Fibroblast of lung (primary cell): Measurements from ENCODE around the gene LYPD6. TPM values are rescaled to one million over a fixed set of nuclear protein-coding genes. Genes with fewer than 3 reads are reported as not detected.

Source experiments
- DNase-seq, 2 donors: peaks; one replicate each; pipeline versions ENCODE4 v3.0.0 to v3.0.0-alpha.2; 2010; ENCODE audit warnings: low read depth in 2 of 2
- H2AFZ ChIP-seq: 2 replicates; pipeline ENCODE4 v1.5.1; 2012; ENCODE audit warnings: low read length, control low read depth, inconsistent platforms
- H3K27ac ChIP-seq: 2 replicates; pipeline ENCODE4 v1.5.1; 2011; ENCODE audit warnings: low read length, control low read depth; ENCODE audit not compliant: insufficient read depth
- H3K27me3 ChIP-seq: 2 replicates; pipeline ENCODE4 v1.5.1; 2011; ENCODE audit warnings: mild to moderate bottlenecking, low read length; ENCODE audit not compliant: control insufficient read depth, insufficient read depth
- H3K36me3 ChIP-seq: 2 replicates; pipeline ENCODE4 v1.5.1; 2011; ENCODE audit warnings: low read length; ENCODE audit not compliant: control insufficient read depth, insufficient read depth
- H3K4me1 ChIP-seq: 2 replicates; pipeline ENCODE4 v1.5.1; 2011; ENCODE audit warnings: low read length; ENCODE audit not compliant: control insufficient read depth, insufficient read depth; ENCODE audit errors: extremely low read depth
- H3K4me2 ChIP-seq: 2 replicates; pipeline ENCODE4 v1.5.1; 2011; ENCODE audit warnings: low read length, control low read depth; ENCODE audit not compliant: insufficient read depth; ENCODE audit errors: extremely low read depth
- H3K4me3 ChIP-seq, 4 experiments: fragments of 200-600 bp in 1 of 4; sonication (generic) in 1 of 4; replicated peaks in 1 of 4; 2 replicates each; pipeline ENCODE4 v1.5.1; 2011 to 2016; ENCODE audit warnings: low read length in 4 of 4, low read depth in 3 of 4, mild to moderate bottlenecking in 3 of 4, control low read depth in 2 of 4, inconsistent platforms in 1 of 4, mixed read lengths in 1 of 4; ENCODE audit not compliant: insufficient read depth in 1 of 4; ENCODE audit errors: control extremely low read depth in 1 of 4
- H3K79me2 ChIP-seq: 2 replicates; pipeline ENCODE4 v1.5.1; 2012; ENCODE audit warnings: mild to moderate bottlenecking, low read length, inconsistent platforms; ENCODE audit not compliant: control insufficient read depth, insufficient read depth
- H3K9ac ChIP-seq: 2 replicates; pipeline ENCODE4 v1.5.1; 2011; ENCODE audit warnings: mild to moderate bottlenecking, low read length, control low read depth; ENCODE audit not compliant: insufficient read depth
- H3K9me3 ChIP-seq: 2 replicates; pipeline ENCODE4 v1.5.1; 2012; ENCODE audit warnings: low read depth, low read length; ENCODE audit not compliant: control insufficient read depth, insufficient read depth
- H4K20me1 ChIP-seq: 2 replicates; pipeline ENCODE4 v1.5.1; 2011; ENCODE audit warnings: low read length; ENCODE audit not compliant: control insufficient read depth, insufficient read depth; ENCODE audit errors: extremely low read depth
- EZH2 ChIP-seq: IDR thresholded peaks from 2 replicates; pipeline ENCODE4 v1.5.1; 2012; ENCODE audit warnings: low read length, control low read depth, mild to moderate bottlenecking; ENCODE audit errors: missing control alignments
- polyA plus RNA-seq, 2 donors: library from polyadenylated mRNA; depleted of rRNA in 1 of 2; stranded (reverse) in 1 of 2; unstranded in 1 of 2; fragments of >200 nt; gene quantifications; 2 replicates each; pipeline ENCODE4 v1.2.1, GENCODE V29; 2011 to 2012; ENCODE audit warnings: missing spikeins in 1 of 2
- total RNA-seq: library from RNA; depleted of rRNA; stranded (reverse); fragments of >200 nt; gene quantifications from 2 replicates; pipeline ENCODE4 v1.2.1, GENCODE V29; 2014
- TF ChIP-seq, protein P1 (sequence below), 2 donors: IDR thresholded peaks in 1 of 2; conservative IDR thresholded peaks in 1 of 2; 1 replicate in 1 of 2; 2 replicates in 1 of 2; pipeline ENCODE4 v1.5.1; 2011 to 2012; ENCODE audit warnings: low read length in 2 of 2, control low read depth in 1 of 2, inconsistent platforms in 1 of 2, low read depth in 1 of 2, mild to moderate bottlenecking in 1 of 2

The LYPD6 gene
- total and polyA plus RNA-seq, 2 donors (not counting 1 experiment from before 2014, with no cell fraction given): 0.17 to 3.7 TPM

DNA sequence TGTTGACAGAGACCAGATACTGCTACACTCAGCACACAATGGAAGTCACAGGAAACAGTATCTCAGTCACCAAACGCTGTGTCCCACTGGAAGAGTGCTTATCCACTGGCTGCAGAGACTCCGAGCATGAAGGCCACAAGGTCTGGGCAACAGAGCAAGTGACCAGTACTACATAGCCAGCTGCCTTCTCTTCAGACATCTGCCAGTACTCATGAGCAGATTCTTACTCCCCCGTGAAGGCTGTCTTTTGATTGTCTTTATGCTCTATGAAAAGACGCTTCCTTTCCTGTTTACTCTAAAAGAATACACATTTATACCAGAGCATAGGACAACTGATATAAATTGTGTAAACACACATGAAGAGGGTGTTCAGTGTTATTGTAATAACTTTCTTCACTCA lies 138.2 kb downstream of the LYPD6 start:
- Histone ChIP-seq H3K4me3 (no peak overlapping the region), H3K27me3 (no peaks in the 10 kb centered on the region), H3K27ac (no peak overlapping the region), H3K4me2 (no peak overlapping the region), H3K79me2 (no peaks in the 10 kb centered on the region), H3K36me3 (no peaks in the 10 kb centered on the region), H3K9ac (no peak overlapping the region), H2AFZ (no peak overlapping the region), H3K9me3 (no peaks in the 10 kb centered on the region), H4K20me1 (no peaks in the 10 kb centered on the region), H3K4me1 (no peaks in the 10 kb centered on the region)
- no peak for DNase-seq
- TF ChIP-seq EZH2: no peak
- TF ChIP-seq, protein P1, sequence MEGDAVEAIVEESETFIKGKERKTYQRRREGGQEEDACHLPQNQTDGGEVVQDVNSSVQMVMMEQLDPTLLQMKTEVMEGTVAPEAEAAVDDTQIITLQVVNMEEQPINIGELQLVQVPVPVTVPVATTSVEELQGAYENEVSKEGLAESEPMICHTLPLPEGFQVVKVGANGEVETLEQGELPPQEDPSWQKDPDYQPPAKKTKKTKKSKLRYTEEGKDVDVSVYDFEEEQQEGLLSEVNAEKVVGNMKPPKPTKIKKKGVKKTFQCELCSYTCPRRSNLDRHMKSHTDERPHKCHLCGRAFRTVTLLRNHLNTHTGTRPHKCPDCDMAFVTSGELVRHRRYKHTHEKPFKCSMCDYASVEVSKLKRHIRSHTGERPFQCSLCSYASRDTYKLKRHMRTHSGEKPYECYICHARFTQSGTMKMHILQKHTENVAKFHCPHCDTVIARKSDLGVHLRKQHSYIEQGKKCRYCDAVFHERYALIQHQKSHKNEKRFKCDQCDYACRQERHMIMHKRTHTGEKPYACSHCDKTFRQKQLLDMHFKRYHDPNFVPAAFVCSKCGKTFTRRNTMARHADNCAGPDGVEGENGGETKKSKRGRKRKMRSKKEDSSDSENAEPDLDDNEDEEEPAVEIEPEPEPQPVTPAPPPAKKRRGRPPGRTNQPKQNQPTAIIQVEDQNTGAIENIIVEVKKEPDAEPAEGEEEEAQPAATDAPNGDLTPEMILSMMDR (conservative IDR thresholded peaks at IDR 0.05 in 1 of 2, IDR thresholded peaks at IDR 0.05 in 1 of 2; ENCODE audit: low read depth in 1 of 2, low read length in 2 of 2): no peak

DNA sequence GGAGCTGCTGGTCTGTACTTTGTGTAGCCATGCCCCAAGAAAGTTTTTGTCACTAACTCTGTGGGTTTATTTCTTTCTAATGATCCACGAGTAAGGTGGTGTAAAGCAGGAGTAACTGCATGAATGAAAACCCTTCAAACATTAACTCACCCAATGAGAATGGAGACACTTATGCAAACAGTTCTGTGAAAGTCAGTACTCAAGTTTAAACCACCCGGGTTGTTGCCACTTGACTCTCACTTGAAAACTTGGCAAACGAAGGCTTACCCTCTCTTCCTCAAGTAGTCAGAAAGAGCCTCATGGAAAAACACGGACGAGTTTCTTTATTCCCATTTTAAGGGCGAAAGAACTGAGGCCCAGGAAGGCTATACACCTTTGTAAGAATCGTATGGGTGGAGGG lies 139.7 kb downstream of the LYPD6 start:
- no peaks in the 10 kb centered on the region for H4K20me1 ChIP-seq
- no peak overlapping the region for H2AFZ ChIP-seq
- no peaks in the 10 kb centered on the region for H3K79me2 ChIP-seq
- DNase-seq: no peak
- H3K4me3 ChIP-seq: no peak overlapping the region
- no peaks in the 10 kb centered on the region for H3K4me1 ChIP-seq
- no peaks in the 10 kb centered on the region for H3K36me3 ChIP-seq
- H3K9ac ChIP-seq: no peak overlapping the region
- H3K27ac ChIP-seq: no peak overlapping the region
- no peaks in the 10 kb centered on the region for H3K9me3 ChIP-seq
- TF ChIP-seq, protein P1 (conservative IDR thresholded peaks at IDR 0.05 in 1 of 2, IDR thresholded peaks at IDR 0.05 in 1 of 2; ENCODE audit: low read depth in 1 of 2, low read length in 2 of 2): no peak
- no peak for TF ChIP-seq EZH2
- H3K27me3 ChIP-seq: no peaks in the 10 kb centered on the region
- H3K4me2 ChIP-seq: no peak overlapping the region

DNA sequence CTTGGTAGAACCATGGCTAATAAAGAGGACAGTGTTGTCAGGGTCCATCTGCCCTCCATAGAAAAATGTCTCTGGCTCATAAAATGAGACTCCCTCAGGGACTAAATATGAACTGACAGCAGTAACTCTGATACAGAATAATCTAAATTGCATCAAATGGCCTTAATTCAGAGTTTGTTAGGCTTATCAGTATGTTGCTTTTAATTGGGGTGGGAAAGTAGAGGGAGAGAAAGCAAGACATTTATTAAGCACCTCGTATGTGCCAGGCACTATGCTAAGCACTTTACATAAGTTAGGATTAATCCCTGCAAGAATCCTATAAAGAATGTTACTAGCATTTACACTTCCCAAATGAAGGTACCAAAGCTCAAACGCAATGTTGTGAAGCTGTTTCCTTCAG lies 142.0 kb downstream of the LYPD6 start:
- DNase-seq: no peak
- Histone ChIP-seq H2AFZ (no peak overlapping the region), H3K9ac (no peak overlapping the region), H3K9me3 (no peaks in the 10 kb centered on the region), H3K27me3 (no peaks in the 10 kb centered on the region), H4K20me1 (no peaks in the 10 kb centered on the region), H3K4me1 (no peaks in the 10 kb centered on the region), H3K4me3 (no peak overlapping the region), H3K36me3 (no peaks in the 10 kb centered on the region), H3K27ac (no peak overlapping the region), H3K4me2 (no peak overlapping the region), H3K79me2 (no peaks in the 10 kb centered on the region)
- TF ChIP-seq, protein P1 (conservative IDR thresholded peaks at IDR 0.05 in 1 of 2, IDR thresholded peaks at IDR 0.05 in 1 of 2; ENCODE audit: low read depth in 1 of 2, low read length in 2 of 2): no peak
- no peak for TF ChIP-seq EZH2
